ENCODE results near the gene HIGD1B.

HIGD1B gene

GRCh38 chr17:44844390-44844830, 3.3 kb upstream of the HIGD1B start:
- Histone ChIP-seq H2AFZ (ENCODE audit: low read length) (no peak overlapping the region), H3K79me2 (ENCODE audit: insufficient read depth, low read length) (no peaks in the 10 kb centered on the region), H3K4me1 (ENCODE audit: insufficient read depth, low read length, poor library complexity, severe bottlenecking) (peaks cover 7% of the 10 kb centered on the region), H3K9me2 (replicated peaks; ENCODE audit: low read depth, low read length) (no peaks in the 10 kb centered on the region), H3K4me3 (ENCODE audit: low read length, poor library complexity, severe bottlenecking) (no peak overlapping the region), H4K20me1 (ENCODE audit: insufficient read depth, low read length, poor library complexity, severe bottlenecking) (no peaks in the 10 kb centered on the region), H3K4me2 (ENCODE audit: low read depth, low read length, poor library complexity, severe bottlenecking) (no peak overlapping the region), H3F3A (ENCODE audit: low read depth) (no peaks in the 10 kb centered on the region), H3K9ac (ENCODE audit: low read depth, low read length, poor library complexity, severe bottlenecking) (no peak overlapping the region), H3K27me3 (ENCODE audit: insufficient read depth, low read length, poor library complexity, severe bottlenecking) (no peaks in the 10 kb centered on the region), H3K9me3 (ENCODE audit: insufficient read depth, low read depth, low read length) (no peaks in the 10 kb centered on the region), H3K36me3 (ENCODE audit: insufficient read depth, low read length) (no peaks in the 10 kb centered on the region)
- TF ChIP-seq CTCF (conservative IDR thresholded peaks at IDR 0.05; ENCODE audit: low read length), result no peak
- TF ChIP-seq EZH2phosphoT487 (IDR thresholded peaks at IDR 0.05; ENCODE audit: borderline replicate concordance), result no peak

- H3K27me3 ChIP-seq (ENCODE audit: insufficient read depth, low read length, poor library complexity, severe bottlenecking), result no peaks in the 10 kb centered on the region
- H3K4me3 ChIP-seq (ENCODE audit: low read length, poor library complexity, severe bottlenecking), result no peak overlapping the region
- no peak overlapping the region for H3K4me2 ChIP-seq (ENCODE audit: low read depth, low read length, poor library complexity, severe bottlenecking)
- no peak overlapping the region for H2AFZ ChIP-seq (ENCODE audit: low read length)
- no peaks in the 10 kb centered on the region for H4K20me1 ChIP-seq (ENCODE audit: insufficient read depth, low read length, poor library complexity, severe bottlenecking)
- H3F3A ChIP-seq (ENCODE audit: low read depth), result no peaks in the 10 kb centered on the region
- no peaks in the 10 kb centered on the region for H3K79me2 ChIP-seq (ENCODE audit: insufficient read depth, low read length)
- no peak overlapping the region for H3K9ac ChIP-seq (ENCODE audit: low read depth, low read length, poor library complexity, severe bottlenecking)
- H3K9me2 ChIP-seq (replicated peaks; ENCODE audit: low read depth, low read length), result no peaks in the 10 kb centered on the region
- H3K4me1 ChIP-seq (ENCODE audit: insufficient read depth, low read length, poor library complexity, severe bottlenecking), result no peaks in the 10 kb centered on the region
- TF ChIP-seq CTCF (conservative IDR thresholded peaks at IDR 0.05; ENCODE audit: low read length), result no peak
- no peak for TF ChIP-seq EZH2phosphoT487 (IDR thresholded peaks at IDR 0.05; ENCODE audit: borderline replicate concordance)
- no peaks in the 10 kb centered on the region for H3K9me3 ChIP-seq (ENCODE audit: insufficient read depth, low read depth, low read length)
- peaks cover 13% of the 10 kb centered on the region; the same call in 1 of the 2 replicates for H3K36me3 ChIP-seq (ENCODE audit: insufficient read depth, low read length)
These were observed 1.5 kb upstream of the HIGD1B start for GRCh38 chr17:44846206-44846605.

GRCh38 chr17:44848257-44848795, 643 bp downstream of the HIGD1B start:
- H3F3A ChIP-seq (ENCODE audit: low read depth), result no peaks in the 10 kb centered on the region
- H3K4me1 ChIP-seq (ENCODE audit: insufficient read depth, low read length, poor library complexity, severe bottlenecking), result no peaks in the 10 kb centered on the region
- no peaks in the 10 kb centered on the region for H3K27me3 ChIP-seq (ENCODE audit: insufficient read depth, low read length, poor library complexity, severe bottlenecking)
- no peaks in the 10 kb centered on the region for H3K79me2 ChIP-seq (ENCODE audit: insufficient read depth, low read length)
- no peak overlapping the region for H3K9ac ChIP-seq (ENCODE audit: low read depth, low read length, poor library complexity, severe bottlenecking)
- H4K20me1 ChIP-seq (ENCODE audit: insufficient read depth, low read length, poor library complexity, severe bottlenecking), result no peaks in the 10 kb centered on the region
- no peak overlapping the region for H3K4me3 ChIP-seq (ENCODE audit: low read length, poor library complexity, severe bottlenecking)
- H3K36me3 ChIP-seq (ENCODE audit: insufficient read depth, low read length), result peaks cover 30% of the 10 kb centered on the region; the same call in 1 of the 2 replicates
- H3K4me2 ChIP-seq (ENCODE audit: low read depth, low read length, poor library complexity, severe bottlenecking), result no peak overlapping the region
- no peaks in the 10 kb centered on the region for H3K9me2 ChIP-seq (replicated peaks; ENCODE audit: low read depth, low read length)
- no peak overlapping the region for H2AFZ ChIP-seq (ENCODE audit: low read length)
- H3K9me3 ChIP-seq (ENCODE audit: insufficient read depth, low read depth, low read length), result no peaks in the 10 kb centered on the region
- TF ChIP-seq EZH2phosphoT487 (IDR thresholded peaks at IDR 0.05; ENCODE audit: borderline replicate concordance), result no peak
- no peak for TF ChIP-seq CTCF (conservative IDR thresholded peaks at IDR 0.05; ENCODE audit: low read length)
